Neuron (in vitro differentiated cells): ENCODE data around the gene NME9.

Experiments used
- H2AFZ ChIP-seq: one replicate; pipeline ENCODE4 v1.6.1; 2013; ENCODE audit warnings: low read depth, mild to moderate bottlenecking, inconsistent platforms, low read length, moderate library complexity
- H3K27me3 ChIP-seq: one replicate; pipeline ENCODE4 v1.6.1; 2013; ENCODE audit warnings: low read length; ENCODE audit not compliant: insufficient read depth
- H3K36me3 ChIP-seq: one replicate; pipeline ENCODE4 v1.6.1; 2013; ENCODE audit warnings: low read length; ENCODE audit not compliant: insufficient read depth
- H3K4me1 ChIP-seq: one replicate; pipeline ENCODE4 v1.6.1; 2013; ENCODE audit warnings: low read length; ENCODE audit not compliant: insufficient read depth
- H3K4me3 ChIP-seq: 2 replicates; pipeline ENCODE4 v1.5.1; 2013; ENCODE audit warnings: mild to moderate bottlenecking, low read length, moderate library complexity
- H3K9me3 ChIP-seq: one replicate; pipeline ENCODE4 v1.6.1; 2013; ENCODE audit warnings: low read length

NME9 gene

DNA sequence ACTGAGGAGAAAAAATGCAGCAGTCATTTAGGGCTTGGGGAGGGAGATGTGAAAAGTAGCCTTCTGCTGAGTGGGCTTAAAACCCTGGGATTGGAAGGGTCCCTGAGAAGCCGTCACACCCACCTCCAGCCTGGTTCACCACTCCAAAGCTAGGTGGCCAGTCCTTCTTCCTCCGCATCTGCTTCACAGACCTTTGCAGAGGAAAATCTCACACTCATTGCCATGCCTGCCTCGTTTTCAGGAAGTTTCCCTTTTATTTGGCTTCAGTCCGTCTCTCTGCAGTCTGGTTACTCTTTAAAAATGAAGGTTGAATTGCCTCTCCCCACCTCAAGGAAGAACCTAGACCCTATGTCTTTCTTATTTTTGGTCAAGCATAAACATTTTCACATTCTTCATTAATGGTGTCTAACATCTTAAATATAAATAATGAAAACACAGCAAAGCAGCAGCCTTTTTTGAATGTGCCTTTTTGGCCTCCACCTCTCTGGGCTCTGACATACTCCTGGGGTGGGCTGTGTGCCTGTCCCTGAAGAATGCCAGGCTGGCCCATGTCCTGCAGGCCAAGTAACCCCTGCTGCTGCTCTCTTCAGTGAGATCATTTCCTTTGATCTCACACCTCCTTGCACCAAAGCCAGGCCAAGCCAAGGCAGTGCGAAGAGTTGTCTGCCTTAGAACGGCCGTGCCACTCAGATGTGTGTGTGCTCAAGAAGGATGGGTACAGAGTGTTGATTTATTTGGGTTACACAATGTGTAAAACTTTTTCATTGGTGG, 29.7 kb upstream of the NME9 start:
- H2AFZ ChIP-seq: no peak overlapping the region
- no peaks in the 10 kb centered on the region for H3K9me3 ChIP-seq
- no peaks in the 10 kb centered on the region for H3K27me3 ChIP-seq
- no peaks in the 10 kb centered on the region for H3K36me3 ChIP-seq
- H3K4me3 ChIP-seq: no peak overlapping the region
- peaks cover 6% of the 10 kb centered on the region for H3K4me1 ChIP-seq

DNA sequence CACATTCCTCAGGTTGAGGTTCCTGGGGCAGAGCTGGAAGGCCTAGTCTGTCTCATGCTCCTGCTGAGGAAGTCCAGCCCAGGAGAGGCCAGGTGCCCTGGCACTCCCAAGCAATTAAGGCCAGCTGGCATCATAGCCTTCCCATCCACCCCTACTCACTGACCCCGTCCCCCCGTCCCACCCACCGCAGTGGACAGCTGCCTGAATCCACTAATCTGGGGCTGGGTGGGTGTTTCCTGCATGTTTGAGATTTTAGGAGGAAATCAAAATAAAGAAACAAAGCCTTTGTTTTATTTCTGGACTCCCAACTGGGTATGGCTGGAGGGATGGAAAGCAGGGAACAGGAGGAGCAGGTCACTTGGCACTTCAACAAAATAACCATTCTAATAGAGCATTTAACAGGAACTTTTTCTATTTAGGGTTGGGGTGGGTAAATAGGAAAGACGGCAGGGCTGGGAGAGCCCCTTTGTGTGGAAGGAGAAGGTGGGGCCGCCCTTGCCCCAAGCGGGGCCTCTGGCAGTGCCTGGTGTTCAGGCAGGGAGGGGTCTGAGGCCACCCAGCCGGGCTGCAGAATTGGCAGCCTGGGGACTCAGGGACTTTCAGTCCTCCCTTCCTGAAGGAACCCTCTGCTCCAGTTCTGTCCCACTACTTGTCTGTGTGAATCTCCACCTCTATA, 27.2 kb upstream of the NME9 start:
- Histone ChIP-seq H3K4me1 (peaks cover 6% of the 10 kb centered on the region), H3K9me3 (peaks cover 2% of the 10 kb centered on the region), H2AFZ (no peak overlapping the region), H3K4me3 (no peak overlapping the region), H3K27me3 (no peaks in the 10 kb centered on the region), H3K36me3 (no peaks in the 10 kb centered on the region)

DNA sequence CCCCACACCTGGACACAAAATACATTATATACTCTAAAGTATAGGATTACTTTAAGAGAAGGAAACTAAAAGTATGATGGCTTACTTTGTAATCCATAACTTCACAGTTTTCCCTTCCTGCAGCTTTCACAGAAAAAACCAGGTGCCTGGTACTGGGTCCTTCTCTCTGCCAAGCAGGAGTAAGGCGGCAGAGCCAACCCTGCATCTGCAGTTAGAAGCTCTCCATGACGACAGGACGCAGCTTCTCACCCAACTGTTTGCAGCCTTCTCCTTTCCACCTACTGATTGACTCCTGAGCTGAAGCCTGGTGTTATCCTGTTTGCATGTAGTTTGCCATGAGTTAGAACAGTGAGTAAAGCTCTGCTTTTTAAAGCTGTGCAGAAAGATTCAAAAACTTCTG, 25.4 kb upstream of the NME9 start:
- Histone ChIP-seq H3K36me3 (no peaks in the 10 kb centered on the region), H3K9me3 (peaks cover 2% of the 10 kb centered on the region), H3K27me3 (no peaks in the 10 kb centered on the region), H2AFZ (no peak overlapping the region), H3K4me1 (peaks cover 6% of the 10 kb centered on the region), H3K4me3 (no peak overlapping the region)

DNA sequence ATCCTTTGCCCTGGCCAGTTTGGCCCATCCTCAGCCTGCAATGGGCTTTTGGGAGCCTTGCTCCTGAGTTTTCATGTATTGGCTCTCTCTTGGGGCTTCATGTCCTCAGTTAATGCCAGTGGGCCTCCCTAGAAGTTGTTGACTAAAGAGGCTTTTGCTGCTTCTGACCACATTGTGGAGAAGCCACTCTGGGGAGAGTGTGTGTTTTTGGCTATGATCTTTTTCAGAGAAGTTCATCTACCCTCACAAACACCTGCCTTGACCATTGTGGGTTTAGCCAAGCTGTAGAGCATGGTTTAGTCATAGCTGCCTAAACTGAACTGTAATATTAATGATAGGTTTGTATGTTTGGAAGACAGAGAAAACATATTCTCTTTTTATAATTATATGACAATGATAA, 24.7 kb upstream of the NME9 start:
- H3K27me3 ChIP-seq: no peaks in the 10 kb centered on the region
- no peaks in the 10 kb centered on the region for H3K36me3 ChIP-seq
- H3K9me3 ChIP-seq: peaks cover 2% of the 10 kb centered on the region
- H3K4me1 ChIP-seq: peaks cover 7% of the 10 kb centered on the region
- no peak overlapping the region for H3K4me3 ChIP-seq
- H2AFZ ChIP-seq: no peak overlapping the region

DNA sequence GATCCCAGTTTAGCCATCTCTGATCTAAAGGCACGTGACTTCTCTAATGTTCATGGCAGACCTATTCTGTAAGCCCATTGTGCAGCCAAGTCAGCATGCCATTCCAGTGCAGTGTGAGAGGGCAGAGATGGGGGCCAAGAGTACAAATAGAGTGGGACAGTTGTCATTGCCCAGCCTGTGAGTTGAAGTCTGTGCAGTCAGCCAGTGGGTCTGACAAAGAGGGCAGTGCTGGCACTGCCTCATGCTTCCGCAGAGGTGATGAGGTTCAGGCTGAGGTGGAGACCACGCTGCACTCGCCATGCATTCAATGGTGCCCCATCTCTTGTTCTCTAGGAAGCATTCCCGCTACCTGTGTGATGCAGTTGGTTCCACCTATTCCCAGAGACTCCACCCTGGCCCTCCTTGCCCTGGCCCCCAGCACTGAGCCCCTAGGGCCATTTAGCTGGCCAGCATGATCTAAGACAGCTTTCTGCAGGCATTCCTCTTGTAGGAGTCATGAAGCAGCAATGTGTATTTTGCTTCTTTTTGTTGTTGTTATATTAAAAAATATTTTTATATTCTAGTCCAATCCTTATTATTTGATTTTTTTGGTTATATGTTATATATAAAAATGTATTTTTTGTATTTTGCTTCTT, 22.4 kb upstream of the NME9 start:
- Histone ChIP-seq H3K36me3 (no peaks in the 10 kb centered on the region), H3K27me3 (no peaks in the 10 kb centered on the region), H3K4me1 (peaks cover 4% of the 10 kb centered on the region), H3K4me3 (no peak overlapping the region), H2AFZ (no peak overlapping the region), H3K9me3 (peaks cover 2% of the 10 kb centered on the region)

DNA sequence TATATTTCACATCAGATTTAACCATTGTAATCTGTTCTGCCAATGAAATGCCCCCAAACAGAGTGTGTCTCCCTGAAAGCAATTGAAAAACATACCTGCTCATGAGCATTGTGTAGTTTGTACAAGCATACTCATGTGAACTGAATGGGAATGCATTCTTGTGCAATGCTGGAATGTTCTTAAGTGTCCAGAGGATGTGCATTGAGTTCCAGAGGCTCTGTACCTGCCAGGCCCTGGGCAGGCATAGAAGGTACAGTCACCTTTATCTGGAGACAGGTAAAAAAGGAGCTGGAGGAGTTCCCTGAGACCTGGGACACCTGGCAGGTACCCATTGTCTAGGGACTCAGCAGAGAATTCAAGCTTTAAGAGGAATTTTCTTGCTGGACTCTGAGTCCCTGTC, 21.5 kb upstream of the NME9 start:
- Histone ChIP-seq H3K4me3 (no peak overlapping the region), H3K9me3 (peaks cover 2% of the 10 kb centered on the region), H3K36me3 (no peaks in the 10 kb centered on the region), H2AFZ (no peak overlapping the region), H3K4me1 (peaks cover 4% of the 10 kb centered on the region), H3K27me3 (no peaks in the 10 kb centered on the region)

DNA sequence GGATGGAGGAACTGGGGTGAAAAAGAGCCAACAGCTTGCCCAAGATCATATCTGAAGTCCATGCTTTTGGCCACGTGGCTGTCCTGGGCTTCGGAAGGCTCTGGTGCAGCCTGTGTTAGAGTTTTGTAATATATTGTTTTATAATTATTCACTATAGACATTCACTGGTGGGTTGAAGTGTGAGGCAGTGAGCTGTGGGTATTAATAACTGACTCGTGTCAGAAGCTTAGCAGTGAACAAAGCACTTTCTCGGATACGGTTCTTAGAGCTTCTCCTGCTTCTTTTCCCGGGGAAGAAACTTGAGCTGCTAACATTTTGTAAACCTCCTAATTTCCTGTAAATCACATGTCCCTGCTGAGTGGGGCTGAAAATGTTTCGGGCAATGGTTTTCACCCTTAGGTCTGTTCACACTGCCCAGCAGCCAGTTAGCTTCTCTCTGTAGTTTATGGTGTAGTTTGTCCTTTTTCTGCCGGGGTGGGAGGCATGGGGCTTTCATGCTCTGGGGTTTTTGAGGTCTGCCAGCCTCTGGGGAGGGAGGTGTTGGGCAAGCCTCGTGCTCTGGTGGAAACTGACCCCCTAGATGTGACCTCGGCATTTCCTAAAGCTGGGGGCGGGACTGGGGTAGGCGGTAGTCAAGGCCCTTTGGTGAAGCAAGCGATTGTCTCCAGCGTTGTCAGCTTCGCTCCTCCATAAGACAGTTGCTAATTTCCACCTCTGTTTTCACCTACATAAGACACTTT, 20.4 kb upstream of the NME9 start:
- Histone ChIP-seq H3K4me3 (no peak overlapping the region), H2AFZ (no peak overlapping the region), H3K36me3 (no peaks in the 10 kb centered on the region), H3K4me1 (peaks cover 4% of the 10 kb centered on the region), H3K27me3 (no peaks in the 10 kb centered on the region), H3K9me3 (peaks cover 2% of the 10 kb centered on the region)

DNA sequence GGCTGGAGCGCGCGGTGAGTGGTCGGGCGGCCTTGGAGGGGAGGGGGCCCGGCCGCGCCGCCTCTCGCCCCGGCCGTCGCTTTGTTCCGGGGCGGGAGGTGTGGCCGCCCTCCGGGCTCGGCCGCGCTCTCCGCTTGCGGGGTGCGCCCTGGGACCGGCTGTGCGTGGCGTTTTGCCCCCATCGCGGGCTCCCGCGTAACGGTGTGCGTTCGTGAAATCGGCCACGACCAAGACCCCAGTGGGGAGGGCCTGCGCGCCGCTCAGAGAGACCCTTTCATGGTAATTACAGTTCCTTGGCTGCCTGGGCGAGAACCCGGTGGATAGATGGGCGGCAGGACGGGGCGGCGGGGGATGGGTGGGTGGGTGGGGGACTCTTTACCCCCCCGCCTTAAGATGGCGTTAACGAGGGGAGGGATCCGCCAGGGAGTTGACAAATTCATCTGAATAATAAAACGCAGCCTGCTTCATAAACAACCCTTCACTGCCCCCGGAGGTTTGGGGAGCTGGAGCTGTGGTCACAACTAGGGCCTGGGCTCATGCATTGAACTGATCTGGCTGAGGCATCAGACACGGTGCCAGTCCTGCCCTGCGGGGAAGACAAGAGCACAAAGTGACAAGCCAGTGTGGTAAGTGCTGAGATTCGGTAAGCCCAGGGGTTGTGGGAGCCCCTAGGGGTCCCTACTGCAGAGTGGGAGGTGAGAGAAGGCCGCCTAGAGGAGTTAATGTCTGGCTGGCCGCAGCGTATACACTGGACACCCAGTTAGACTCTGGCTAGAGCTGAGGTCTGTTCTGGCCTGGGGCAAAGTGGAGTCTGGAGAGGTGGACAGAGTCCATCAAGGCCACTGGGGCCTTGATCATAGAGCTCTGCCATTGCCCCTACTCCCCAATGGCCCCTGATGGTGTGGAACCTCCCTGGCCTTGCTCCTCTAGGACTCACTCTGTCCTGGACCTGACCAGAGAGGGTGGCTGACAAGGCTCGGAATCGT, 19.4 kb upstream of the NME9 start:
- peaks cover 2% of the 10 kb centered on the region for H3K9me3 ChIP-seq
- H3K36me3 ChIP-seq: no peaks in the 10 kb centered on the region
- peaks cover 4% of the 10 kb centered on the region for H3K4me1 ChIP-seq
- H3K27me3 ChIP-seq: no peaks in the 10 kb centered on the region
- peak overlapping the region; percentile 92 for H3K4me3 ChIP-seq
- H2AFZ ChIP-seq: peak overlapping the region; percentile 98

DNA sequence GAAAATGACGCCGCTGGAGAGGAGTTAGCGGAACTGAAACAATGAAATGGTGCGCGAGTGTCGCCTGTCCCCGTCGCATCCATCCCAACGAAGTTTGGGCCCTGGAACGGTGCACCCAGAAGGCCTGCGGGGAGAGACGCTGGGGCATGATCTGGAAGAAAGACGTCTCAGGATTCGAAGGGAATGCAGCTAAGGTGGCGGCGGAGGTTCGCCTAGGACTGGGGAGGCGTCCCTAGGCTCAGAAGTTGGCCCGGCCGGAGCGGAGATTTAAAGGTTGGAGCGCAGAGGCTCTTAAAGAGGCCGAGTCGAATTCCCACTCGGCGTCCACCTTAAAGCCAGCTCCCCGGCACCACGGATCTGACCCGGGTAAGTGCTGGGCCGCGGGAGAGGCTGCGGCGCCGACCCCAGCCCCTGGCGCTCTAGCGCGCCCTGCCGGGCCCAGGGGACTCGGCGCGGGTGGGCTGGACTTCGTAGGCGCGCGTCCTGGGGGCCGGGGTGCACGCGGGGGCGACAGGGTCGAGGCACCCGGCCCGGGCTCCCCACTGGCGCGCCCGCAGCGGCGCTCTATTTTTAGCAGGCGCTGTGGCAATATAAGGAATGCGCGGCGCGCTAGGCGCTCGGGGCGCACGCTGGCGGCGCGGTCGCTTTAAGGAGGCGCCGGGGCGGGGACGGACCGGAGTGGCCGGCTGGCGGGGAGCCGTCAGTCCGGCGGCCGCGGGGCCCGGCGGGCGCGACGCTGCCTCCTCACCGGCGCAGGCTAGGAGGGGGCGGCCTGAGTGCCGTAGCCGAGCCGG, 18.5 kb upstream of the NME9 start, which contains the start of gene MRAS:
TSS of gene MRAS (plus strand) at position 620 of the 794 bp plus-strand sequence. CDS start 24,305 bp downstream, outside the sequence.
- Histone ChIP-seq H2AFZ (peak within 1 kb of the TSS; percentile 98), H3K27me3 (no peaks in the 10 kb centered on the region), H3K4me3 (peak within 1 kb of the TSS; percentile 92), H3K9me3 (peaks cover 2% of the 10 kb centered on the region), H3K36me3 (no peaks in the 10 kb centered on the region), H3K4me1 (peaks cover 4% of the 10 kb centered on the region)

DNA sequence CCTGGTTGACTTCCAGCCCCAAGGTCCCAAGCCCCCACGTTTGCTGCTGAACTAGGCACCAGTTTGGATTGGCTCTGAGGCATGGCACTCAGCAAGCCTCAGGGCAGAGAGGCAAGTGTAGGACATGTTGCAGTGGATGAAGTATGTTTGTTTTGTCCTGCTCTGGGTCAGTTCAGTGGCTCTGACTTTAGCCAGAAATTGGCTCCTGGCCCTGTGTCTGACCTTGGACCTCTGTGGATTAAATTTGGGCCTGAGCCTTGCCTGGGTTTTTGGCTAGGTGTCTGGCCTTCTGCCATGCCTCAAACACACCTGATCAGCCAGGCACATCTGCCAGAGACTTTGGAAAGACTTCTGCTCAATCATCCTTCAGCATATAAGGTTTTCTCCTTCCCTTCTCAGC, 15.1 kb upstream of the NME9 start:
- Histone ChIP-seq H3K27me3 (no peaks in the 10 kb centered on the region), H3K4me1 (peaks cover 4% of the 10 kb centered on the region), H3K36me3 (no peaks in the 10 kb centered on the region), H3K4me3 (no peak overlapping the region), H2AFZ (no peak overlapping the region), H3K9me3 (no peaks in the 10 kb centered on the region)

DNA sequence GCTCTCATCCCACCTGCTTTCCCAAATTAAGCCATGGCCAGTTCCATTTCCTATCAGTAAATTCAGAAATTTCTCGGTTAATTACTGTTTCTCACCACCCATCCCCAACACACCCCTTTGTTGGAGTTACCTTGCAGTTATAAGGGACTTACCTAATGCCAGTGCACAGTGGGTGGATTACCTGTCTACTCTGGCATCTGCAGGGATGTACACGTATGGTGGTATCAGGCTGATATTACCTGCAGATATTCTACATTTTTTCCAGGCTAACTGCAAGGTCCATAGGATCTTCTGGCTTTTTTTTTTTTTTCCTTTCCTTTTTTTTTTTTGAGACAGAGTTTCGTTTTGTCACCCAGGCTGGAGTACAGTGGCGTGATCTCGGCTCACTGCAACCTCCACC, 10.9 kb upstream of the NME9 start:
- peaks cover 6% of the 10 kb centered on the region for H3K27me3 ChIP-seq

More for the DNA sequence above, 10.9 kb upstream of the NME9 start:
- H2AFZ ChIP-seq: no peak overlapping the region
- no peak overlapping the region for H3K4me3 ChIP-seq
- H3K9me3 ChIP-seq: no peaks in the 10 kb centered on the region
- no peaks in the 10 kb centered on the region for H3K36me3 ChIP-seq
- no peaks in the 10 kb centered on the region for H3K4me1 ChIP-seq
